Neural crest cell (in vitro differentiated cells): ENCODE measurements around the gene ATAT1. TPM values are rescaled to one million over a fixed set of nuclear protein-coding genes. Genes with fewer than 3 reads are reported as not detected.

Experiments
- DNase-seq: peaks from one replicate; pipeline ENCODE4 v3.0.0; 2021; ENCODE audit warnings: low read depth, mixed read lengths, low spot score
- H3K27ac Mint-ChIP-seq: one replicate; pipeline ENCODE4 v1.8.0; 2021; ENCODE audit warnings: mild to moderate bottlenecking, mixed read lengths; ENCODE audit not compliant: unreplicated experiment
- H3K27me3 Mint-ChIP-seq: 2 replicates; pipeline ENCODE4 v1.8.0; 2021; ENCODE audit warnings: low read depth, mild to moderate bottlenecking, mixed read lengths
- H3K36me3 Mint-ChIP-seq: 2 replicates; pipeline ENCODE4 v1.8.0; 2021; ENCODE audit warnings: low read depth, mild to moderate bottlenecking, mixed read lengths
- H3K4me1 Mint-ChIP-seq: 2 replicates; pipeline ENCODE4 v1.8.0; 2021; ENCODE audit warnings: mixed read lengths
- H3K4me3 Mint-ChIP-seq: one replicate; pipeline ENCODE4 v1.8.0; 2021; ENCODE audit warnings: mild to moderate bottlenecking, mixed read lengths
- H3K9me3 Mint-ChIP-seq: 2 replicates; pipeline ENCODE4 v1.8.0; 2021; ENCODE audit warnings: mixed read lengths
- CTCF ChIP-seq: fragments of 200-600 bp; sonication (generic); conservative IDR thresholded peaks from 2 replicates; pipeline ENCODE4 v1.5.0; 2021; ENCODE audit warnings: antibody characterized with exemption, mild to moderate bottlenecking
- total RNA-seq: library from RNA; stranded (reverse); gene quantifications from 2 replicates; pipeline ENCODE4 v1.2.1, GENCODE V29; 2021

The ATAT1 gene
- total RNA-seq, 1 donor from 2014 or later = 58.2 TPM

- DNase-seq = no peak
- Mint-ChIP-seq H3K4me3 (no peak overlapping the region), H3K27ac (no peak overlapping the region), H3K9me3 (no peaks in the 10 kb centered on the region), H3K27me3 (peaks cover 5% of the 10 kb centered on the region), H3K36me3 (peaks cover 33% of the 10 kb centered on the region), H3K4me1 (peaks cover 5% of the 10 kb centered on the region)
- TF ChIP-seq CTCF = no peak
Observed at GRCh38 chr6:30600451-30600961, 26.2 kb upstream of the ATAT1 start.

- DNase-seq = no peak
- H3K27me3 Mint-ChIP-seq = peaks cover 7% of the 10 kb centered on the region
- no peak overlapping the region for H3K4me3 Mint-ChIP-seq
- no peaks in the 10 kb centered on the region for H3K9me3 Mint-ChIP-seq
- peaks cover 41% of the 10 kb centered on the region for H3K36me3 Mint-ChIP-seq
- H3K4me1 Mint-ChIP-seq = peaks cover 5% of the 10 kb centered on the region
- H3K27ac Mint-ChIP-seq = no peak overlapping the region
- TF ChIP-seq CTCF = no peak
Observed at GRCh38 chr6:30601436-30601814, 25.2 kb upstream of the ATAT1 start.

GRCh38 chr6:30601815-30602641 lies 24.6 kb upstream of the ATAT1 start:
- H3K36me3 Mint-ChIP-seq = peaks cover 45% of the 10 kb centered on the region

DNA sequence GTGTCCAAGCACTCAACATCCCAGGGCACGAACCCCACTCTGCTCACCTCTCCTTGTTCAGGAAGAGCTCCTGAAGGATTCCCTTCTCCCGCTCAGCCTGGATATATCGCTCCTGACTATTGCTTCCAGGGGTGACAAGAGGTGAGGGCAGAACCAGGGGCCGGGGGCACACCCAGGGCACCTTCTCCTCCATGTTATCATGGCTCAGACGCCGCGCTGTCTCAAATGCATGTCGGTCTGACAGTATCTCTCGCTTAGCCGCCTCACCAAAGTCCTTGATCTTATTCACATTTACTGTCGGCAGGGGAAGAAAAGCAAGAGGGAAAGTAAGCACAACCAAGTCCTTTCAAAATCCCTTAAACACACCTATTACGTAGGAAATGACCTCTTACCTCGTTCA lies 22.7 kb upstream of the ATAT1 start:
- no peak for DNase-seq
- H3K4me1 Mint-ChIP-seq = peaks cover 5% of the 10 kb centered on the region
- no peak overlapping the region for H3K27ac Mint-ChIP-seq
- H3K27me3 Mint-ChIP-seq = peaks cover 6% of the 10 kb centered on the region
- no peak for TF ChIP-seq CTCF
- H3K36me3 Mint-ChIP-seq = peaks cover 52% of the 10 kb centered on the region
- H3K4me3 Mint-ChIP-seq = peak overlapping the region; percentile 50
- no peaks in the 10 kb centered on the region for H3K9me3 Mint-ChIP-seq

More at GRCh38 chr6:30601815-30602641, 24.6 kb upstream of the ATAT1 start:
- peaks cover 5% of the 10 kb centered on the region for H3K4me1 Mint-ChIP-seq
- H3K4me3 Mint-ChIP-seq = no peak overlapping the region
- H3K27ac Mint-ChIP-seq = no peak overlapping the region
- peaks cover 7% of the 10 kb centered on the region for H3K27me3 Mint-ChIP-seq
- TF ChIP-seq CTCF = no peak
- DNase-seq = no peak
- H3K9me3 Mint-ChIP-seq = no peaks in the 10 kb centered on the region

DNA sequence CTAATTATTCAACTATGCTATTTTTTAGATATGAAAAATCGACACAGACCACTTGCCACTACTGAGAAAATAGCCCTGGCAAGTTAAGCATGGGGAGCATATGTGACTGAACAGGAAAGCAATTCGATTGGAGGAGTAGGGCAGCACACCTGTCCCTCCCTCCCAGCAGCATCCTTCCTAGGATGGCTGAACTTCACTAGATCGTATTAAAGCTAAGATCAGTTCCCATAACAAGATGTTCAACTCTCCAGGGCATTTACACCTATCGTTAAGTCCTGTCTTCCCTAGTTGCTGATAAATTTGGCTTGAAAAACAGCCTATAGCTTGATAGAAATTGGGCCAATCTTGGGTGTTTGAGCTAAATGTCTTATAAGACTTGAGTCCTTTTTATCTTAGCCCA lies 16.6 kb upstream of the ATAT1 start:
- peak overlapping the region; percentile 29 for H3K4me3 Mint-ChIP-seq
- H3K27me3 Mint-ChIP-seq = peaks cover 13% of the 10 kb centered on the region
- H3K36me3 Mint-ChIP-seq = peaks cover 39% of the 10 kb centered on the region
- TF ChIP-seq CTCF = no peak
- DNase-seq = no peak
- H3K9me3 Mint-ChIP-seq = no peaks in the 10 kb centered on the region
- peaks cover 48% of the 10 kb centered on the region for H3K4me1 Mint-ChIP-seq
- H3K27ac Mint-ChIP-seq = no peak overlapping the region
